HG03354 (cell line): ENCODE results near the gene DSG2.
"Not testable (repeated sequence)": the region's sequence is repeated elsewhere in the genome, so short reads cannot be mapped to it uniquely, and the experiment has no call there.

Source experiments
- ATAC-seq: cut with Tn5 transposase; IDR thresholded peaks from one replicate; pipeline ENCODE4 v1.9.1; 2021; ENCODE audit warnings: mild to moderate bottlenecking; ENCODE audit not compliant: unreplicated experiment, poor library complexity, severe bottlenecking

The DSG2 gene

GRCh38 chr18:31497836-31498573 lies at the start of gene DSG2:
TSS of gene DSG2 (plus strand) at chr18:31498177. CDS start at chr18:31498252, 75 bp downstream.
- ATAC-seq = peak; percentile 62

- no peak for ATAC-seq
Observed at GRCh38 chr18:31450409-31450808, 47.6 kb upstream of the DSG2 start.

GRCh38 chr18:31451625-31452024 lies 46.4 kb upstream of the DSG2 start:
- no peak for ATAC-seq

GRCh38 chr18:31454066-31454708 lies 43.8 kb upstream of the DSG2 start:
- no peak for ATAC-seq

- no peak for ATAC-seq
Observed at GRCh38 chr18:31469629-31470028, 28.3 kb upstream of the DSG2 start.

- no peak for ATAC-seq
Observed at GRCh38 chr18:31478688-31479087, 19.3 kb upstream of the DSG2 start.

- ATAC-seq = no peak
Observed at GRCh38 chr18:31482051-31482450, 15.9 kb upstream of the DSG2 start.

- ATAC-seq = no peak
Observed at GRCh38 chr18:31483396-31483795, 14.6 kb upstream of the DSG2 start.

GRCh38 chr18:31484461-31484860 lies 13.5 kb upstream of the DSG2 start:
- ATAC-seq = no peak

GRCh38 chr18:31486165-31486564 lies 11.8 kb upstream of the DSG2 start:
- ATAC-seq = no peak

GRCh38 chr18:31487246-31488015 lies 10.5 kb upstream of the DSG2 start:
- no peak for ATAC-seq

GRCh38 chr18:31489311-31489710 lies 8.7 kb upstream of the DSG2 start:
- no peak for ATAC-seq

GRCh38 chr18:31490387-31490786 lies 7.6 kb upstream of the DSG2 start:
- ATAC-seq = peak; percentile 85

GRCh38 chr18:31490833-31491232 lies 7.1 kb upstream of the DSG2 start:
- no peak for ATAC-seq

GRCh38 chr18:31491586-31491985 lies 6.4 kb upstream of the DSG2 start:
- no peak for ATAC-seq

- ATAC-seq = no peak
Observed at GRCh38 chr18:31492671-31493070, 5.3 kb upstream of the DSG2 start.

- no peak for ATAC-seq
Observed at GRCh38 chr18:31493171-31493570, 4.8 kb upstream of the DSG2 start.

GRCh38 chr18:31493941-31494340 lies 4.0 kb upstream of the DSG2 start:
- no peak for ATAC-seq

- ATAC-seq = not testable (repeated sequence)
Observed at GRCh38 chr18:31494705-31495244, 3.2 kb upstream of the DSG2 start.

- ATAC-seq = no peak
Observed at GRCh38 chr18:31497404-31497835, 557 bp upstream of the DSG2 start.
